Jurkat, Clone E6-1 (cell line): ENCODE measurements around the gene PLAGL1. TPM values are rescaled to one million over a fixed set of nuclear protein-coding genes. Genes with fewer than 3 reads are reported as not detected.
"Not testable (repeated sequence)": the region's sequence is repeated elsewhere in the genome, so short reads cannot be mapped to it uniquely, and the experiment has no call there.

Source experiments
- DNase-seq: peaks from one replicate; pipeline ENCODE4 v3.0.0-alpha.2; 2011; ENCODE audit warnings: low read depth, low spot score
- H3K4me3 ChIP-seq: 2 replicates; pipeline ENCODE4 v1.5.1; 2011; ENCODE audit warnings: mild to moderate bottlenecking, low read length, control low read depth, moderate library complexity
- polyA plus RNA-seq: library from polyadenylated mRNA; unstranded; fragments of >200 nt; gene quantifications from one replicate; pipeline ENCODE4 v1.2.1, GENCODE V29; 2012; ENCODE audit warnings: missing spikeins; ENCODE audit not compliant: insufficient read length, insufficient read depth

The PLAGL1 gene
- polyA plus RNA-seq, result 11.6 TPM

DNA sequence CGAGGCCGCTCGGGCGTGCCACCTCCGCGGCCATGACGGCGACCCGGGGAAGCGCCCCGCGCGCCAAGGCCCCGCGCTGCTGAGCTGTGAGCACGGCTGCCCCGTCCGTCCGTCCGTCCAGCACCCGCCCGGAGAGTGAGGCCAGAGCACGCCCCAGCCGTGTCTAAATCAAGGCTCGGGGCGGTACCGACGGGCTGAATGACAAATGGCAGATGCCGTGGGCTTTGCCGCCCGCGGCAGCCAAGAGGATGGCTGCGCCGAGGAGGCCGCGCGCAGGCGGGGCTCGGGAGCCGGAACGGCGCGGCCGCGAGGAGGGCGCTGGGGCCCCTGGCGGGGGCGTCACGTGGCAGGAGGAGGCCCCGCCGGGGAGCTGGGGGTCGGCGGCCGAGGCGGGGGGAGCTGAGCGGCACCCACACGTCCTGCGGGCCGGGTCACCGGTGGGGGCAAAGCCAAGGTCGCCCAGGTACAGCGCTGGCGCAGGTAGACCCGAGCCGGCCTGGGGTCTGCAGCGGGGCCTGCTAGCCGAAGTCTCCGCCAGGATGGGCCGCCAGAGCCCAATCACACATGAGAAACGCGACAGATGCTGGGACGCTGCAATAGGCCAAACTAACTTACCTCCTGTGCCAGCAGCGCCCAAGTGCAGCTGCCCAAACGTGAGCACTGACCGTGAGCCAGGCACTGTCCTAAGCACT lies at the start of gene PLAGL1:
TSS of gene PLAGL1 (minus strand) at position 140 of the 692 bp plus-strand sequence. CDS start 60,123 bp downstream, outside the sequence.
- peak within 1 kb of the TSS; percentile 44 for H3K4me3 ChIP-seq
- no peak for DNase-seq

DNA sequence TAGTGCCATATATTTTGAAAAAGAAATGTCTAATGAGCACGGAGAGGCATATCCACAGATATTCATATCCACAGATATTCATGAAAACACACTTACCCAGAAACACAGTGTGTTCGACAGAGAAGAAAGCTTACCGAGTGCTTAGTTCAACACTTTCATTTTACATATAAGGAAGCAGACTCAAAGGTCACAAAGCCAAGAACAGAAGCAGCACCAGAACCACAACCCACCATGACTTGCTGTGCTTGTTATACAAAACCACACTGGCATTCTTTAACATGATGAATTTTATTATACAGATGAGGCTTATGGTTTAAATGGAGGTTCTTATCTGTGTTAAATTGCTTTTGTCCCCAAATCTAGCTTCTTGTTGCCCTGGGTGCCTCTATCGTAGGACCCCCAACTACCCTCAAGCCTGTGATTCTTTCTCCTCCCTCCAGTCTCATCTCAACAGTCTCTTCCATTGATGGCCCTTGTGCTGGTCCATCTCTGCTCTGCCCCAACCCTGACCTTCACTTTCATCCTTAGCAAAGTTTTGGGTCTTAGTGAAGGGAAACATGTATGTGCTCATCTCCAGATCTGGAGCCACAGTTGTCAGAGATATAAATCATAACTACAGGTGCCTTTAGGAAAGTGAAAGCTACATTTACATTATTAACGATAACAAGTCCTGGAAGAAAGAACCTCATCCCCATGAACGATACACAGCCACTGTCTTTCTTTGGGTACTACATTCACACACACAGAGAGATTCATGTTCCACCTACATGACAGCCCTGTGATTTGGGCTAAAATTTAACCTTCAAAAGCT lies 47.3 kb upstream of the PLAGL1 start:
- peak; percentile 59 for DNase-seq
- peak overlapping the region; percentile 14 for H3K4me3 ChIP-seq

GRCh38 chr6:144053601-144054000 lies 45.5 kb upstream of the PLAGL1 start:
- no peak for DNase-seq
- no peak overlapping the region for H3K4me3 ChIP-seq

DNA sequence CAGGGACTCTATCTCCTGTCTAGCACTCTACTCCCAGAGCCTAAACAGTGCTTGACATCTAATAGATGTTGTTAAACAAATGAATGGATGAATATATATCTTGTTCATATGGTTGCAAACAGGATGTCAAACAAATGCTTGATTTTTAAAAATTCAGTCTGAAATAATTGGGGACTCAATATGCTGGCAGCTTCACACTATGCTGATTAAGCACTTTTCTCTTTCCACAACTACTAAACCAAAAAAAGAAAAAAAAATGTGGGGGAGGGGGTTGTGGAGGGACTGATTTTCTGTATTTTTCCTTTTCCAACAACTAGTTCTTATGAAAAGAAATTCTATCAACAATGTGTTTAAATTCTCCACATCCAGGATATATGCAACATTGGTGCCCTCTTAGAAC lies 44.4 kb upstream of the PLAGL1 start:
- H3K4me3 ChIP-seq, result no peak overlapping the region
- DNase-seq, result no peak

GRCh38 chr6:144049386-144049785 lies 41.3 kb upstream of the PLAGL1 start:
- H3K4me3 ChIP-seq, result no peak overlapping the region
- DNase-seq, result no peak

DNA sequence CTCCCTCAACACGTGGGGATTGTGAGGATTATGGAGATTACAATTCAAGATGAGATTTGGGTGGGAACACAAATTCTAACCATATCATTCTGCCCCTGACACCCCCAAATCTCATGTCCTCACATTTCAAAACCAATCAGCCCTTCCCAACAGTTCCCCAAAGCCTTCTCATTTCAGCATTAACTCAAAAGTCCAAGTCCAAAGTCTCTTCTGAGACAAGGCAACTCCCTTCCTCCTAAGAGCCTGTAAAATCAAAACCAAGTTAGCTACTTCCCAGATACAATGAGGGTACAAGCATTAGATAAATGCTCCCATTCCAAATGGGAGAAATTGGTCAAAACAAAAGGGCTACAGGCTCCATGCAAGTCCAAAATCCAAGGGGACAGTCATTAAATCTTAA lies 39.6 kb upstream of the PLAGL1 start:
- DNase-seq, result no peak
- no peak overlapping the region for H3K4me3 ChIP-seq

DNA sequence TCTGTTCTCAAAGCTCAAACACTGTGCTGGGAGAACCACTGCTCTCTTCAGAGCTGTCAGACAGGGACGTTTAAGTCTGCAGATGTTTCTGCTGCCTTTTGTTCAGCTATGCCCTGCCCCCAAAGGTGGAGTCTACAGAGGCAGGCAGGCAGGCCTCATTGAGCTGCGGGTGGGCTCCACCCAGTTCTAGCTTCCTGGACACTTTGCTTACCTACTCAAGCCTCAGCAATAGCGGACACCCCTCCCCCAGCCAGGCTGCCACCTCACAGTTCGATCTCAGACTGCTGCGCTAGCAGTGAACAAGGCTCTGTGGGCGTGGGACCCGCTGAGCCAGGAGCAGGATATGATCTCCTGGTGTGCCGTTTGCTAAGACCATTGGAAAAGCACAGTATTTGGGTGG lies 38.6 kb upstream of the PLAGL1 start:
- DNase-seq, H3K4me3 ChIP-seq: not testable (repeated sequence)

DNA sequence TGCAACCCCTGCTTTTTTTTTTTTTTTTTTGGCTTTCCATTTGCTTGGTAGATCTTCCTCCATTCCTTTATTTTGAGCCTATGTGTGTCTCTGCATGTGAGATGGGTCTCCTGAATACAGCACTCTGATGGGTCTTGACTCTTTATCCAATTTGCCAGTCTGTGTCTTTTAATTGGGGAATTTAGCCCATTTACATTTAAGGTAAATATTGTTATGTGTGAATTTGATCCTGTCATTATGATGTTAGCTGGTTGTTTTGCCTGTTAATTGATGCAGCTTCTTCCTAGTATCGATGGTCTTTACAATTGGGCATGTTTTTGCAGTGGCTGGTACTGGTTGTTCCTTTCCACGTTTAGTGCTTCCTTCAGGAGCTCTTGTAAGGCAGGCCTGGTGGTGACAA lies 36.9 kb upstream of the PLAGL1 start:
- not testable (repeated sequence) for DNase-seq

GRCh38 chr6:144036835-144037195 lies 28.8 kb upstream of the PLAGL1 start:
- DNase-seq, result no peak

More for the DNA sequence above, 36.9 kb upstream of the PLAGL1 start:
- H3K4me3 ChIP-seq, result not testable (repeated sequence)

DNA sequence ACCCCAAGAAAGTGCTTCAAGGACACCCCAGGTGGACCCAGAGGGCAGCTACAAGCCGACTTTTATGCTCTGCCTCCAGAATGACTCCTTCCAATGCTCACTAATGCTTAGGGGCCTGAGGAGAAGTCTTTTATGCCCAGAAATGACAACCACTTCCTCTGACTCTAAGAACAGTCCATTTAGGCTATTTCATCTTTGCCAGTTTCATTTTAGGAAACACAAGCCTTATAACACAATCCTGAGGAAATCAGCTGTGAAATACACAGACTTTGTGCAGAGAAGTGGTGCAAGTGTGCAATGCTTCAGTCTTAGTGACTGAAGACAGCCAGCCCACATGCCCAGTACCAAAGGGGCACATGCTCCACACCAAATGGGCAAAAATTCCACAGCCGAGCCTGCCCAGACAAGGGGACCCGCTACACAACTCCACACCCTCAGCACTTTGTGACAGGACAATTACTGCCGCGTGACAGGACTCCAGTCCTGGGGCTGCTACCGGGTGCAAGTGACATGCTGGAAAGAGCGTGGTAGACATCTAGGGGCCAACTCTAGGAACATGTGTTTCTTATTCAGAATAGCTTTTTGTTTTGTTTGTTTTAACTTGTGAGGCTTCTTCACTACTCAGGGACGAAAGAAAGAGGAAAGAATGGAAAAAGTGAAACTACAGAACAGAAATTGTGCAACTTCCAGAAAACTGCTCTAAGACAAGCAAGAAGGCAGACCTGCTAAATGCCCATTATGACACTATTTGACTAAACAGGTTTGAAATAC lies 28.2 kb upstream of the PLAGL1 start:
- DNase-seq, result no peak
- H3K4me3 ChIP-seq, result no peak overlapping the region

More at GRCh38 chr6:144036835-144037195, 28.8 kb upstream of the PLAGL1 start:
- no peak overlapping the region for H3K4me3 ChIP-seq

GRCh38 chr6:144035416-144035815 lies 27.4 kb upstream of the PLAGL1 start:
- DNase-seq, result no peak
- no peak overlapping the region for H3K4me3 ChIP-seq

- H3K4me3 ChIP-seq, result no peak overlapping the region
- DNase-seq, result no peak
Measured at GRCh38 chr6:144033816-144034735, 26.0 kb upstream of the PLAGL1 start.

- DNase-seq, result no peak
- H3K4me3 ChIP-seq, result no peak overlapping the region
Measured at GRCh38 chr6:144029452-144029851, 21.4 kb upstream of the PLAGL1 start.

DNA sequence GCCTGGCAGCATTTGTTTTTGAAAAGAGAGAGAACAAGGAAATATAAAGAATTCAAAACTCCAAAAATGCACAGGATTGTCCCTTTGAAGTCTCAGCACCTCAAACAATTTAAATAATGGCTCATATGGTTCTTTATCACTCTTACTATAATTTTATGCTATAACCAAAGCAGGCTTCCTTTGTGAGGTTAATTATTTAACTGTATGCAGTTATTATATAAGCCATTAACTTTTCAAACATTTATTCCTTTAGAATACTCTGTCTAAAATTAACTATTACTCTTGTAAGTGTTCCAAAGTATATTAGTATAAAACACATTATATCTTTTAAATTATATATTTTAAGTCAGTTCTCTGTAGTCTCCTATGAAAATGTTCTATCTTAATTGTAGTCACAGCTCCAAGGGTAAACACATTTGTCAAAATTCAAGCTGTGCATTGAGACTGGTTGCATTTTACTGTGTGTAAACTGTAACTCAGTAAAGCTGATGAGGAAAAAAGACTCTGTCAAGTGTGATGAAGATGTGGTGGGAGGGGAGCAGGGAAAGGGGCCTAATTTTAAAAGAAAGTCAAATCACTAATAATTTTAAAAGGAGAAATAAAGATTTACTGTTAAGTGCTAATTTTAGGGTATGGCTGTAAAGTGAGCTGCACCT lies 20.0 kb upstream of the PLAGL1 start:
- no peak for DNase-seq
- no peak overlapping the region for H3K4me3 ChIP-seq

DNA sequence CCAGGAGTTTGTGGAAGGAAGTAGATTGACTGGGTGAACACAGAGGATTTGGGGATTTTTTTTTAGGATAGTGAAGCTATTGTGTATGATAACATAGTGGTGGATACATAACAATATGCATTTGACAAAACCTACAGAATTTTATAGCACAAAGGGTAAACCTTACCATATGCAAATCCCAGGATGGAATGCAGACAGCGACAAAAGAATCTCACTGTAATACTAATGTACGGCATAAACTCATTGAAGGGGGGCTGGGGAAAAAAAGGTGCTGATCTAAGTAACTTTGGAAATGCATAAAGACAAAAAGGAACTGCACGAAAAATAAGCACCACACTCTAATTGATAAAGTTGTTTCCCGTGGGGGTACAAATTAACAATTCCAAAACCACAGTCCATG lies 15.2 kb upstream of the PLAGL1 start:
- H3K4me3 ChIP-seq, result no peak overlapping the region
- no peak for DNase-seq

GRCh38 chr6:144019929-144020328 lies 11.9 kb upstream of the PLAGL1 start:
- DNase-seq, result no peak
- no peak overlapping the region for H3K4me3 ChIP-seq

DNA sequence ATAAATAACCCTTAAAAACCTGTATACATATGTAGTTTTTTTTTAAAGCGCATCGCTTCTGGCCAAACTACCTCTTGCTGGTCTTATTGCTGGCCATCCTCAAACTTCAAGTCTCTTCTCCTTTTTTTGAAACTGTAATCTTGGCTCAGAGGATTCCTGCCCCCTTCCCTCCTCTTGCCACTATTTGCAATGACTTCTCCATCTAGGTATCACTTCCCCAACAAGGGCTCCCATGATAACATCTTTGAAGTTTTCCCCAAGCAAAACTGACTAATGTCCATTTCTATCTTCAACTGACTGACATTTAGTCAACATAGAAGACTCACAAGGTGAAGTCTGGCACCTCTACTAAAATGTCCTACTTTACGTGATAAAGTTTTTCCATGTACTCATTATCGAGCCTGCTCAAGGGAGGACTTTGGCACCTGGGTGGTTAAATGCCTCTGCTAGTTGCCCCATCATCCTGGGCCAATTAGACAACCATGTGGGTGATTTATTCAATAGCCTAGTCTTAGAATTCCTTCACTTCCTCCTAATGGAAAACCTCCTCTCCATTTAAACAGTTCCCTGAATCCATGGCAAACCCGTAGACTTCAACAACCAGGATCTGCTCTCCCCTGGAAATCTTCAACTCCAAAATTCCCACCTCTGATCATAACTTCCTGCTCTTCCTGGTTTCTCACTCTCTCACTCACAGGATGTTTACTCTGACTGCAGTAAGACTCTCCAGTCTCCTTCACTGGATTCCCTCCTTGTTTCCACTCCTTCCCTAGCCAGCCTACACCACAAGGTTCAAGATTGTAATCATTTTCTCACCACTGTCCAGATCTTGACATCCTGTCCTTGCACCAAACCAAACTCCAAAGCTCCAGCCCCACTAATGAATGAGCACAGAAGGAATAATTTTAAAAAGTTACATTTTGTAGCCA lies 9.4 kb upstream of the PLAGL1 start:
- DNase-seq, result no peak

More for the DNA sequence above, 9.4 kb upstream of the PLAGL1 start:
- H3K4me3 ChIP-seq, result no peak overlapping the region
